ENCODE measurements around the gene VAV3.
"Not testable (repeated sequence)": the region's sequence is repeated elsewhere in the genome, so short reads cannot be mapped to it uniquely, and the experiment has no call there.

VAV3 gene

DNA sequence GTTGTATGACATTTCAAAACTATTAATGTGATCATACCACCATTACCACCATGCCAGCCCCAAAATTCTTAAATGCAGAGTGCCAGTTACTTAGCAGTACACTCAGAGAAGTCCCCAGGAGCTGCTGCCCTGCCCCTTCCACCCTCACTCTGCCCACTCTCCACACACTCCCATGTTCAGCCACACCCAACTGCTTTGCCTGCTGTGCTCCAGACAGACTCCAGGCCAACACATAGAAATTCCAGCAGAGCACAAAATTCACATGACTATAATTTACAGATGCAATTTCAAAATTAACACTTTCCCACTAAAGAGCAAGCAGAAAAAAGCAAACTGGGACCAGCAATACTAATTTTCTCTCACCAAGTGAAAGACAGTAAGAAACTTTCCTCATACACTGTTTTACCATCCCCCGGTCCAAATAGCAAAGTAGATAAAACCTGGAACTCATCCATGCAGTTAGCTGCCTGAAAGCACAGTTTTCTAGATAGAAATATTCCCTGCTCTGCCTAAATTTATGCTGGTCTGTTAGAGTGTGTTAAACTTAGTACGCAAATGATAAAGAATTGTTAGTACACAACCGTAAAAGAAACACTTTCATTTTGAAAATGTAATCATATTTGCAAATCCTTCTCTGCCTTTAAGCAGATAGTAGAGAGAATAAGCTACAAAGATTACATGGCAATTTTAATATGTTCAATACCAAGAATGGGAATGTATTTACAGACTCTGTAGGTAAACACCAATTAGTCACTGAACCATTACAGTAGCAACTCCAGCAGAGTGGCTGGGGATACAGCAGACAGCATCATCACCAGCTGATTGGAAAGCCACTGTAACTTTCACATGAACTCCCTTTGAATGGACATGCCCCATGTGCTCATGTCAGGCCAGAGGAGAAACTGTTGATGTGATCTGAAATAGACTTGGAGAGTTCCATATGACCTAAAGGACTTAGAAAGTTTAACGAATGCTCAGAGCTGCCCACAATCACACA lies 176.5 kb downstream of the VAV3 start:
- DNase-seq, result no peak

DNA sequence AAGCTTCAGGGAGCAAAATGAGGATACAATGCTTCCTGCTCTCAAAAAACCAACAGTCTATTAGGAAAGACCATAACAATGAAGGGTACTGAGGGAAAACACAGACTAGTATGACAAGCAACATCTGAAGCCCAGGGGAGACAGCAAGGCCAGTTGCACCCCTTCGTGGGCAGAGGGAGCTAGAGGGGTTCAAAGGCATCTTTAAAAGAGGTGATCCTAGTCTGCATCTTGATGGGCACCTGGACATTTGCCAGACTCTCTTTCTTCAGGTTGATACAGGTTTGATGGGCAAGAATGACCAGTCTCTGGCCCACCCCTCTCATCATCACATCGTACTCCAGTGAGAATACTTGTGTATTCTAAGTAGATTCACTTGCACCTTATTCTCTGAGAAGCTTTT lies 177.7 kb downstream of the VAV3 start:
- DNase-seq, result peak; percentile 51 to 67

- peak; percentile 51 to 88 for DNase-seq
Observed at GRCh38 chr1:107786203-107786845, 178.7 kb downstream of the VAV3 start.

GRCh38 chr1:107785496-107786202 lies 179.3 kb downstream of the VAV3 start:
- DNase-seq, result peak; percentile 26 to 74

GRCh38 chr1:107782217-107782845 lies 182.6 kb downstream of the VAV3 start:
- peak; percentile 24 to 78 for DNase-seq

- DNase-seq, result no peak
Observed at GRCh38 chr1:107781245-107781644, 183.7 kb downstream of the VAV3 start.

DNA sequence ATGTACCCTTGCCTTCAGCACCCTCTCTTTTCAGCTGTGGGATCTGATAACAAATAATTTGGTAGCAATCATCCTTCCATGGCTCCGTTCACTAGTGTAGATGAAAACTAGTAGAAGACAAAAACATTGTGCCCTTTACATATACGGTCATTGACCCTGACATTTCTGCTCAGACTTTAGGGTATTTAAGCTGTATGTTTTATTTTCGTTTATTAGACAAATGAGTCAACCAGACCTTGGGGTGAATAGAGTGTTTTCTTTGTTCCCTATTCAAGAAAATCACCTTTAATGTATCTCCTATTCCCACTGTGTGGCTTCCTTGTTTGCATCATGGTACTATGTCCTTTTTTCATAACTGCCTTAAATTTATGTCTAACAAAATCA lies 187.3 kb downstream of the VAV3 start:
- no peak for DNase-seq

- peak in 1 of 2 donors; percentile 42 for DNase-seq
Observed at GRCh38 chr1:107776900-107777663, 187.9 kb downstream of the VAV3 start.

- no peak for DNase-seq
Observed at GRCh38 chr1:107771377-107771776, 193.6 kb downstream of the VAV3 start.

GRCh38 chr1:107767156-107767582 lies 197.8 kb downstream of the VAV3 start:
- no peak for DNase-seq

GRCh38 chr1:107766533-107766932 lies 198.4 kb downstream of the VAV3 start:
- DNase-seq, result no peak

GRCh38 chr1:107762751-107763390 lies 202.1 kb downstream of the VAV3 start:
- DNase-seq, result no peak

DNA sequence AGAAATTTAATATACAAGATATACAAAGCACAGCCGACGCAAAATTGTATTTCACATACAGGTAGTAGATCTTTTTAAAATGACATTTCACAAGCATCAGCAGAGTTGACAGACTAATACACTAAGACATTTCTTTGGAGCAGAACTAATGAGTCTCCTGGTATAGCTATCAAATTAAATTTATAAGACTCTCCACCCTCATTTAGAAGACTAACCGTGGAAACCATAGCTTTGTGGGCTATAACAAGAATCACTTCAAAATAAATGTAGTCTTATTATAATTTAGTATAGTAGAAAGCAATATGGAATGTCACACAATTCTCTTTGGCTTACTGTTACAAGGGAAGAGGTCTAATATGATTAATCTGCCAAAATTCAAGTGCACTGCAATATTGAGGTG lies 204.9 kb downstream of the VAV3 start:
- no peak for DNase-seq

GRCh38 chr1:107750364-107750959 lies 214.5 kb downstream of the VAV3 start:
- peak; percentile 13 to 18 for DNase-seq

GRCh38 chr1:107748531-107748930 lies 216.4 kb downstream of the VAV3 start:
- DNase-seq, result no peak

GRCh38 chr1:107741242-107741641 lies 223.7 kb downstream of the VAV3 start:
- DNase-seq, result no peak

DNA sequence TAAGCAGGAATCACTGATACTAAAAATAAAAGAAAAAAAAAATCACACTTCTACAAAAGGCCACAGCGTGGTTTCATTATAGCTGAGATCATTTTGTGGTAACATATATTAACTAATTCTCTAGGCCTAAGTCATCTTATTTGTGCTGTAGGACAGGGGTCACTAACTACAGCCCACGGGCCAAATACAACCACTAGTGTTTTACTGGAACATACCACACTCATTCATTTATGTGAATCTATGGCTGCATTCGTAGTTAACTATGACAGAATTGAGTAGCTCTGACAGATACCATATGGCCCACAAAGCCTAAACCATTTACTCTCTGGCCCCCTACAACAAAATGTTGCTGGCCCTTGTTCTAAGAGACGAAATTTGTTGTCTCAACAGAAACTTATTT lies 224.4 kb downstream of the VAV3 start:
- no peak for DNase-seq

DNA sequence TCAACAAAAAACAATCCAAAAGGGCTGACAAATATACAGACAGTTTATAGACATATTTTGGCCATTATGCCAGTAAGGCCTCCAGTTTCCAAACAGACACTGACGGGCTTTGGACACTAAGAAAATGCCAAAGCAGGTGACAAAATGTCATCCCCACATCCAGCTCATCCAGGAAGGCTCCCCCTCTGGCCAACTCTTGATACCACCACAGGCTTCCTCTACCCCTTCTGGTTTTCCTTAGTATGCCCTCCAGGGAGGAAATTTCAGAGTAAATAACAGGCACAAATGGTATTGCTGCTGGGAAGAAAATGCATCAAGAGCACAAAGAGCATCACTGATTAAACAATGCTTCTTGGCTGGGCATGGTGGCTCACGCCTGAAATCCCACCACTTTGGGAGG lies 225.3 kb downstream of the VAV3 start:
- no peak for DNase-seq

DNA sequence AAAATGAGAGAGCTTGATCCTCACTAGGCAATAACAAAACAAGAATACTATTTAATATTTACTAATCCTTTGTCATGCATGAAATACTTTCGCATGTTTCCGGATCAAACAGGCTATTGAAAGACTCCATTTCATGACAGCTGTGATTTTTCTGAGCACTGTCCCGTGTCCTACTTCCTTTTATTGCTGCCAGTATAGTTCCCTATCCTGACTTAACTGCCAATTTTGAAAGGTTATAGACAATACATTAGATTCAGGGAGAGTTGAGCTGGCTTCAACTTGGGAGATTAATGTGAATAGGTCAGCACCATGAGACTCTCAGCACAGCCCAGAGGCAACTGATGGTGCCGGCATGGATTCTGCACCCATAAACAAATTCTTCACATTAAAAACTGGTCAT lies 225.8 kb downstream of the VAV3 start:
- no peak for DNase-seq

GRCh38 chr1:107733401-107733800 lies 231.6 kb downstream of the VAV3 start:
- not testable (repeated sequence) for DNase-seq

DNA sequence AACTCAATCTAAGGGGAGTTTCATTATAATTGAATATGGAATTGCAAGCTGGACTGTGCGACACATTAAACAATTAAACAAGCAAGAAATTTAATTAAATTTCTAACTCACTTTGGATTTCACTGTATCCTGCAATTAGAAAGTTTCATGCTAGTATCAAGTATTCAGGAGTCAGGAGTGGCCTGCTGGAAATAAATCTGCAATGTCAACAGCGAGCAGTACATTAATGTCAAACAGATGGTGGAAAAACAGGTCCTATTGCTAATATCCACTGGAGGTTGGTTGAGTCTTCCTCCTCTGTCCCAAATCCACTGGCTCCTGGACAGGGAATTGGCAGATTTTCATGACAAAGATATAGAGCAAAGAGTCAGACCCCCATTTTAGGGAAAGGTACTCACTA lies 237.1 kb downstream of the VAV3 start:
- no peak for DNase-seq
